HFF-Myc (cell line): ENCODE measurements around the gene ARL9.

ENCODE experiments used
- DNase-seq: peaks from one replicate; pipeline ENCODE4 v3.0.0-alpha.2; 2011; ENCODE audit warnings: low read depth; ENCODE audit errors: extremely low read depth
- H3K4me3 ChIP-seq: replicated peaks from 2 replicates; pipeline ENCODE4 v1.5.1; 2011; ENCODE audit warnings: low read depth, mild to moderate bottlenecking, control low read depth, low read length
- CTCF ChIP-seq: IDR thresholded peaks from 2 replicates; pipeline ENCODE4 v1.5.1; 2012; ENCODE audit warnings: mild to moderate bottlenecking, low read depth, low read length, control low read depth; ENCODE audit errors: missing control alignments

ARL9 gene

GRCh38 chr4:56551516-56551915 lies 45.9 kb downstream of the ARL9 start:
- H3K4me3 ChIP-seq = no peak overlapping the region
- DNase-seq = no peak

GRCh38 chr4:56552273-56552672 lies 46.7 kb downstream of the ARL9 start:
- no peak for DNase-seq
- H3K4me3 ChIP-seq = no peak overlapping the region
- no peak for TF ChIP-seq CTCF

More at GRCh38 chr4:56551516-56551915, 45.9 kb downstream of the ARL9 start:
- TF ChIP-seq CTCF = no peak

- no peak for DNase-seq
- H3K4me3 ChIP-seq = no peak overlapping the region
- TF ChIP-seq CTCF = no peak
Observed at GRCh38 chr4:56570041-56570440, 64.5 kb downstream of the ARL9 start.
